ENCODE results near the gene KRT15. TPM values are rescaled to one million over a fixed set of nuclear protein-coding genes. Genes with fewer than 3 reads are reported as not detected.

KRT15 gene
- total and polyA plus RNA-seq, 2 of the 8 experiments (the other 6 are each of a cell fraction or from before 2014, with no cell fraction given), result 0.11 to 0.13 TPM

GRCh38 chr17:41519501-41520224 is 973 bp upstream of the KRT15 start:
- H3K79me2 ChIP-seq (ENCODE audit: control insufficient read depth in 1 of 2, insufficient read depth in 2 of 2, low read length in 2 of 2), result no peaks in the 10 kb centered on the region
- H4K91ac ChIP-seq (replicated peaks; ENCODE audit: insufficient read length, low read length), result peak overlapping the region; percentile 31
- TF ChIP-seq BRCA1 (IDR thresholded peaks at IDR 0.05; ENCODE audit: low read depth, low read length) (no peak), ASH2L (IDR thresholded peaks at IDR 0.05; ENCODE audit: low read length) (peak; percentile 19)
- no peak overlapping the region for H2BK12ac ChIP-seq (ENCODE audit: low read depth, low read length)
- H2BK120ac ChIP-seq (replicated peaks; ENCODE audit: low read depth, low read length), result no peak overlapping the region
- H3K4me1 ChIP-seq (replicated peaks in 1 of 4; ENCODE audit: control insufficient read depth in 3 of 4, insufficient read depth in 4 of 4, low read length in 3 of 4), result peaks cover 0 to 16% (median 10%) of the 10 kb centered on the region in 4 experiments; a peak in 6 of 7 replicates
- no peak overlapping the region for H2AK5ac ChIP-seq (ENCODE audit: low read depth, low read length)
- no peak overlapping the region for H3K4me3 ChIP-seq (ENCODE audit: extremely low read depth in 1 of 4, insufficient read depth in 2 of 4, low read depth in 3 of 4, low read length in 4 of 4)
- H3K23ac ChIP-seq (ENCODE audit: insufficient read length), result no peak overlapping the region
- no peaks in the 10 kb centered on the region for H3K27me3 ChIP-seq (replicated peaks in 1 of 4; ENCODE audit: control insufficient read depth in 3 of 4, extremely low read depth in 1 of 4, insufficient read depth in 3 of 4, low read length in 3 of 4)
- H3K18ac ChIP-seq (ENCODE audit: extremely low read depth, low read length), result peak overlapping the region; percentile 52; the same call in 1 of the 2 replicates
- no peaks in the 10 kb centered on the region for H3K79me1 ChIP-seq (ENCODE audit: low read depth, low read length)
- peak overlapping the region; percentile 38; the same call in 1 of the 2 replicates for H4K8ac ChIP-seq (ENCODE audit: extremely low read depth, insufficient read depth, low read length)
- H3K4ac ChIP-seq (replicated peaks; ENCODE audit: insufficient read length, low read depth, low read length), result no peak overlapping the region
- H3K36me3 ChIP-seq (ENCODE audit: control insufficient read depth in 2 of 4, insufficient read depth in 4 of 4, low read length in 3 of 4), result peaks cover 8 to 24% (median 13%) of the 10 kb centered on the region in 4 experiments
- H2BK5ac ChIP-seq (ENCODE audit: low read depth, low read length), result 0 out of 2 replicates have a peak overlapping the region, but pooled peaks have one; percentile 16
- no peak overlapping the region; a peak in 1 of 7 replicates for H3K9ac ChIP-seq (replicated peaks in 1 of 4; ENCODE audit: extremely low read depth in 1 of 4, low read depth in 3 of 4, low read length in 3 of 4)
- FAIRE-seq, result no peak
- WGBS, 2 experiments (ENCODE audit: extremely low coverage in 1 of 2, insufficient coverage in 1 of 2, insufficient read length in 1 of 2, insufficient replicate concordance in 2 of 2, low coverage in 1 of 2, low lambda C conversion rate in 2 of 2, missing lambda C conversion rate in 1 of 2), result 89% methylated on average over 9 of the region's 11 CpGs; no CpG with 5 or more reads in 1 of the 2 experiments
- H4K5ac ChIP-seq (ENCODE audit: insufficient read length, low read depth, low read length), result no peak overlapping the region
- H3K9me3 ChIP-seq (ENCODE audit: insufficient read depth in 2 of 2, low read depth in 1 of 2, low read length in 1 of 2), result no peaks in the 10 kb centered on the region
- H3K14ac ChIP-seq (ENCODE audit: insufficient read length), result no peak overlapping the region
- peaks cover 2 to 3% of the 10 kb centered on the region in 2 experiments for H4K20me1 ChIP-seq (replicated peaks in 1 of 2; ENCODE audit: control insufficient read depth in 1 of 2, insufficient read depth in 2 of 2, low read length in 2 of 2)
- H2AFZ ChIP-seq (ENCODE audit: low read length), result no peak overlapping the region
- POLR2A ChIA-PET (ENCODE audit: partially characterized antibody), result interaction anchor here (8.0 kb wide), 1 partner anchor 9 kb away, joined by 69 read pairs; the partner anchor contains the start of gene KRT19
- DNase-seq (ENCODE audit: low read depth in 1 of 2, low spot score in 2 of 2), result no peak
- CTCF ChIA-PET (ENCODE audit: partially characterized antibody), result interaction anchor here (1.2 to 2.3 kb wide), 4 partner anchors 30 to 57 kb away, joined by 4 to 12 read pairs (median 4); partner anchors contain the start of gene KRT9
- H2BK15ac ChIP-seq (ENCODE audit: low read length), result peak overlapping the region; percentile 88
- no peak overlapping the region for H3K56ac ChIP-seq (replicated peaks; ENCODE audit: insufficient read length, low read depth, low read length)
- H3K4me2 ChIP-seq (ENCODE audit: insufficient read depth in 1 of 2, low read depth in 2 of 2, low read length in 2 of 2), result no peak overlapping the region
- no peak overlapping the region for H2BK20ac ChIP-seq (ENCODE audit: low read length)
- H3K23me2 ChIP-seq (ENCODE audit: low read depth, low read length), result no peaks in the 10 kb centered on the region; the same call in 1 of the 2 replicates
- H3K27ac ChIP-seq (ENCODE audit: low read depth, low read length), result no peak overlapping the region
